ENCODE data around the gene LRP1.
"Not testable (repeated sequence)": the region's sequence is repeated elsewhere in the genome, so short reads cannot be mapped to it uniquely, and the experiment has no call there.

LRP1 gene

GRCh38 chr12:57119294-57120085, 8.8 kb upstream of the LRP1 start:
- FAIRE-seq = no peak
- TF ChIP-seq TAF1 (IDR thresholded peaks at IDR 0.05; ENCODE audit: borderline replicate concordance, low read depth, low read length) (no peak), POLR2A (IDR thresholded peaks at IDR 0.05; ENCODE audit: low read depth, low read length) (no peak), POLR2AphosphoS5 (IDR thresholded peaks at IDR 0.05; ENCODE audit: low read depth, low read length) (no peak)
- no peak for DNase-seq (ENCODE audit: insufficient read length)

DNA sequence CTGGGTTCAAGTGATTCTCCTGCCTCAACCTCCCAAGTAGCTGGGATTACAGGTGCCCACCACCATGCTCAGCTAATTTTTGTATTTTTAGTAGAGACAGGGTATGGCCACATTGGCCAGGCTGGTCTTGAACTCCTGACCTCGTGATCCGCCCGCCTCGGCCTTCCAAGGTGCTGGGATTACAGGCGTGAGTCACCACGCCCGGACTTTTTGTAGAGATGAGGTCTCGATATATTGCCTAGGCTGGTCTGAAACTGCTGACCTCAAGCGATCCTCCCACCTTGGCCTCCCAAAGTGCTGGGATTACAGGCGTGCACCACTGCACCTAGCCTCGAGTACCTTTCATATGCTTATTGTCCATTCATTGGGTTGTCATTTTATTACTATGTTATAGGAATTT, 7.6 kb upstream of the LRP1 start:
- FAIRE-seq; DNase-seq (ENCODE audit: insufficient read length): not testable (repeated sequence)

- DNase-seq (ENCODE audit: insufficient read length) (no peak), FAIRE-seq (no peak)
- TF ChIP-seq POLR2AphosphoS5 (IDR thresholded peaks at IDR 0.05; ENCODE audit: low read depth, low read length) (no peak), POLR2A (IDR thresholded peaks at IDR 0.05; ENCODE audit: low read depth, low read length) (no peak), TAF1 (IDR thresholded peaks at IDR 0.05; ENCODE audit: borderline replicate concordance, low read depth, low read length) (no peak)
Measured at GRCh38 chr12:57123813-57124212, 4.5 kb upstream of the LRP1 start.

DNA sequence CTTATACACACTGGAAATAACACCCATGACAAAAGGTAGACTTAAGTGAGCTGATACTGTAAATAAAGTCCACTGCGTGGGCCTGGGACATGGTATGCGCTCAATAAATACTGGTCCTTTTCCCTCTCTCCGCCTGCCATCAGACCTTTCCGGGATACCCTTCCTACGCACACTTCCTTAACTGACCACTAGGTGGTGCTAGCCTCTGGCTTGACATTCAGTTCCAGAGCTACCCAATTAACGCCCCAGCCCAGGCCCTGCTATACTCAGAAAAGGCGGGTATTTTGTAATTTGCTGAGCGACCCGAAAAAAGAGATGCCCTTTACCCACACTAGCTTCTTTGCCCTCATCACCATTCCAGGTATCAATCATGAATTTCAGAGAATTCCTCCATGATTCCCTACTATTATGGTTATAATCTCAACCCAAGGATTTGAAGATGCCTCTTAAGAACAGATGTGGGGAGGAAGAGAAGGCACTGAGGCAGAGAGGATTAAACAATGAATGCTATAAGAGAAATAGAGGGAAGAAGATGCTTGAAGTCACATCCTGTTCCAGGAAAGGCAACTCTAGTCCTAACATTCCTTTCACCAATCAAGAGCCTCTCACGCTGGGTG, 3.9 kb upstream of the LRP1 start:
- FAIRE-seq (peak; percentile 78), DNase-seq (ENCODE audit: insufficient read length) (peak; percentile 50)
- TF ChIP-seq POLR2A (IDR thresholded peaks at IDR 0.05; ENCODE audit: low read depth, low read length) = no peak
- no peak for TF ChIP-seq TAF1 (IDR thresholded peaks at IDR 0.05; ENCODE audit: borderline replicate concordance, low read depth, low read length)

DNA sequence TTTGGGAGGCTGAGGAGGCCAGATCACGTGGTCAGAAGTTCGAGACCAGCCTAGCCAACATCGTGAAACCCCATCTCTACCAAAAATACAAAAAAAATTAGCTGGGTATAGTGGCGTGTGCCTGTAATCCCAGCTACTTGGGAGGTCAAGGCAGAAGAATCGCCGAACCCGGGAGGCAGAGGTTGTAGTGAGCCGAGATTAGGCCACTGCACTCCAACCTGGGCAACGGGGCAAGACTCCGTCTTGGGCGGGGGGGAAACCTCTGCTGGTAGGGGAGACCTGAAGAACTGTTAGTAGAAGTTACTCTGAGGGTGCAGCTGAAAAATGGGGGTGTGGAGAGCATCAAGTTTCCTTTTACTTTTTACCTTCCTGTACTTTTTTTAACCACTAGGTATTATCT, 2.2 kb upstream of the LRP1 start:
- no peak for FAIRE-seq
- TF ChIP-seq TAF1 (IDR thresholded peaks at IDR 0.05; ENCODE audit: borderline replicate concordance, low read depth, low read length) = no peak
- TF ChIP-seq POLR2AphosphoS5 (IDR thresholded peaks at IDR 0.05; ENCODE audit: low read depth, low read length) = no peak
- no peak for TF ChIP-seq POLR2A (IDR thresholded peaks at IDR 0.05; ENCODE audit: low read depth, low read length)

DNA sequence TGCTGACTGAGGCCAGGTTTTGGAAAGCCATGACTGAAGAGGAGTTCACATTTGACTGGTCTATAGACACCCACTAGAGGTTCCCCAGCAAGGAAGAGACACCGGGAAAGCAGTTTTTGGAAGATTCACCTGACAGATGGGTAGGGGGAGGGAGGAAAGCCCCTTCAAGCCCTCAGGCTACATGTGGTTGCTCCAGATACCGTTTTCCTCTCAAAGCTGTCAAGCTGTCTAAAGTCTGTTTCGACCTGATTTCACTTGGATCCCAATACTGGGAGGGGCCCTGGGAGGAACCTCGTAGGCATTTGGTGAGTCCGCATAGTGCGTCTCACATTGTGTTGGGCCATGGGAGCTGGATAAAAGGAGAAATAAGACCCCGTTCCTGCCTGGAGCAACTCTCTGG, 1.7 kb upstream of the LRP1 start:
- FAIRE-seq (no peak), DNase-seq (ENCODE audit: insufficient read length) (no peak)
- no peak for TF ChIP-seq POLR2AphosphoS5 (IDR thresholded peaks at IDR 0.05; ENCODE audit: low read depth, low read length)
- TF ChIP-seq TAF1 (IDR thresholded peaks at IDR 0.05; ENCODE audit: borderline replicate concordance, low read depth, low read length) = no peak
- no peak for TF ChIP-seq POLR2A (IDR thresholded peaks at IDR 0.05; ENCODE audit: low read depth, low read length)

More for the DNA sequence above, 2.2 kb upstream of the LRP1 start:
- no peak for DNase-seq (ENCODE audit: insufficient read length)

DNA sequence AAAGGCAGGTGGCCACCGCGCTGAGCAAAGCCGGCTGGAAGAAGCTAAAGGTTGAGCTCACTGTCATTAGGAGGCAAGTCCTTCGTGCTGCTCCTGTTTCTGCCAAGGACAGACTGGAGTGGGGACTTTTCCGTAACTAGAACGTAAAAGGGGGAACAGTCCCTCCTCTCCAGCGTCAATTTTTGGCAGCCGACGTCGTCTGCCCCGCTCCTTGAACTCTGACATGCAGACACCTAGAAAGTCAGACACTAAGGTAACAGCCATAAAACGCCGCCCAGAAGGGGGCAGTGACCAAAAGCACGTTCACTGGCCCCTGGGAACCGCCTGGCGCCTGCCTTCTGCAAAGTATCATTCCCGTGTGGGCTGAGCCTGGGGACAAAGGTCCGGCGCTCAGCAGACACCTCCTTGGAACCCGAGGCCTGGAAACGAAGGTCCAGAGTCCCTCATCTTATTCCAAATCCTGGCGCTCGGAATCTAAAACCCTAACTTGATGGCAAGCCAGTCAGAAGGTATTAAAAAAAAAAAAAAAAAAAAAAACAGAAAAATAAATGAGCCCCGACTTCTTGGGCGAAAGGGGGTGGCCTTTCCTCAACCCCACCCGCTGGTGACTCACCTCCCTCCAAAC, 1.1 kb upstream of the LRP1 start:
- DNase-seq (ENCODE audit: insufficient read length) (no peak), FAIRE-seq (peak; percentile 46)
- TF ChIP-seq POLR2AphosphoS5 (IDR thresholded peaks at IDR 0.05; ENCODE audit: low read depth, low read length) = no peak
- no peak for TF ChIP-seq TAF1 (IDR thresholded peaks at IDR 0.05; ENCODE audit: borderline replicate concordance, low read depth, low read length)
- no peak for TF ChIP-seq POLR2A (IDR thresholded peaks at IDR 0.05; ENCODE audit: low read depth, low read length)

GRCh38 chr12:57128519-57129247, 400 bp downstream of the LRP1 start:
- no peak for FAIRE-seq

DNA sequence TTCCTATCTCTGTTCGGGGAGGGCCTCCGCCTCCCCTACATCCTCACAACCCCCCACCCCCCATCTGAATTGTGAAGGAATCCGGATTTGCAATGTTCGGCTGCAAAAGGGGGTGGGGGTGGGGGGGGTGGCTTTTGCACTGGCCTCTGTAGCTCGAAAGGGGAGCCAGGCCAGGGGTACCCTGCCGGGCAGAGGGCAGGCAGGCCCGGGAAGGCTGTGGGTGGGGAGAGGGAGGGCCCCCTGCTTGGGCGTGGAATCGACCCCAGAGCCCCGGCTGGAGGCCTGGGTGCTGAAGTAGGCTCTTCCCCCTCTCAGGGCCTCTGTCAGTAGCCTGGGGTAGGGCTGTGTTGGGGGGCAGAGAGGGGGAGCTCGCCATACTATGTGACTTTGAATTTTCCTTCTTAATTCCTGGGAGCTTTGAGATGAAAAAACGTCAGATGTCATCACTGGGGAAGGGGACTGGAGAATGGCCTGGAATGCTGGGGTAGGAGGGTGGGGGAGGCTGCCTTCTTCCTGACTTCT, 1.1 kb downstream of the LRP1 start:
- DNase-seq (ENCODE audit: insufficient read length) = no peak
- no peak for FAIRE-seq
- no peak for TF ChIP-seq TAF1 (IDR thresholded peaks at IDR 0.05; ENCODE audit: borderline replicate concordance, low read depth, low read length)
- no peak for TF ChIP-seq POLR2A (IDR thresholded peaks at IDR 0.05; ENCODE audit: low read depth, low read length)
- TF ChIP-seq POLR2AphosphoS5 (IDR thresholded peaks at IDR 0.05; ENCODE audit: low read depth, low read length) = no peak

More at GRCh38 chr12:57128519-57129247, 400 bp downstream of the LRP1 start:
- DNase-seq (ENCODE audit: insufficient read length) = no peak
- no peak for TF ChIP-seq TAF1 (IDR thresholded peaks at IDR 0.05; ENCODE audit: borderline replicate concordance, low read depth, low read length)
- TF ChIP-seq POLR2A (IDR thresholded peaks at IDR 0.05; ENCODE audit: low read depth, low read length) = no peak
- no peak for TF ChIP-seq POLR2AphosphoS5 (IDR thresholded peaks at IDR 0.05; ENCODE audit: low read depth, low read length)

GRCh38 chr12:57129889-57130288, 1.6 kb downstream of the LRP1 start:
- no peak for DNase-seq (ENCODE audit: insufficient read length)
- FAIRE-seq = no peak
- TF ChIP-seq TAF1 (IDR thresholded peaks at IDR 0.05; ENCODE audit: borderline replicate concordance, low read depth, low read length) (no peak), POLR2AphosphoS5 (IDR thresholded peaks at IDR 0.05; ENCODE audit: low read depth, low read length) (no peak), POLR2A (IDR thresholded peaks at IDR 0.05; ENCODE audit: low read depth, low read length) (no peak)

GRCh38 chr12:57130941-57131340, 2.7 kb downstream of the LRP1 start:
- no peak for DNase-seq (ENCODE audit: insufficient read length)
- no peak for FAIRE-seq

More at GRCh38 chr12:57130941-57131340, 2.7 kb downstream of the LRP1 start:
- no peak for TF ChIP-seq POLR2A (IDR thresholded peaks at IDR 0.05; ENCODE audit: low read depth, low read length)

Measured in GM12892 (cell line).